ENCODE measurements around the gene ALG14. TPM values are rescaled to one million over a fixed set of nuclear protein-coding genes. Genes with fewer than 3 reads are reported as not detected.
"Not testable (repeated sequence)": the region's sequence is repeated elsewhere in the genome, so short reads cannot be mapped to it uniquely, and the experiment has no call there.

The ALG14 gene
- total RNA-seq, 2 experiments from 2014 or later: 4.3 to 4.4 TPM

GRCh38 chr1:95061445-95062006, 11.2 kb downstream of the ALG14 start:
- Mint-ChIP-seq H3K4me1 (ENCODE audit: low read depth) (no peaks in the 10 kb centered on the region), H3K36me3 (peaks cover 20% of the 10 kb centered on the region), H3K27me3 (no peaks in the 10 kb centered on the region), H3K27ac (no peak overlapping the region), H3K9me3 (no peaks in the 10 kb centered on the region), H3K4me3 (no peak overlapping the region)
- ChIA-PET POLR2A (no interaction called here), CTCF (interaction anchor here (1.8 kb wide), 1 partner anchor 18 kb away, joined by 5 read pairs; no protein-coding TSS in a partner anchor)
- no peak for DNase-seq
- intact Hi-C loops (cut with micrococcal nuclease): no loop called here

- no peaks in the 10 kb centered on the region for H3K4me1 Mint-ChIP-seq (ENCODE audit: low read depth)
- no peaks in the 10 kb centered on the region for H3K9me3 Mint-ChIP-seq
- H3K27ac Mint-ChIP-seq: no peak overlapping the region
- H3K4me3 Mint-ChIP-seq: no peak overlapping the region
- H3K27me3 Mint-ChIP-seq: no peaks in the 10 kb centered on the region
- H3K36me3 Mint-ChIP-seq: peaks cover 18% of the 10 kb centered on the region
- intact Hi-C loops (cut with micrococcal nuclease): no loop called here
- no peak for DNase-seq
- POLR2A ChIA-PET: no interaction called here
- CTCF ChIA-PET: interaction anchor here (0.8 to 1.3 kb wide), 2 partner anchors 16 to 204 kb away, joined by 4 read pairs; no protein-coding TSS in a partner anchor
Observed at GRCh38 chr1:95058974-95059373, 13.8 kb downstream of the ALG14 start.

- Mint-ChIP-seq H3K27me3 (no peaks in the 10 kb centered on the region), H3K36me3 (peaks cover 4% of the 10 kb centered on the region), H3K4me1 (ENCODE audit: low read depth) (no peaks in the 10 kb centered on the region), H3K9me3 (no peaks in the 10 kb centered on the region), H3K4me3 (no peak overlapping the region), H3K27ac (no peak overlapping the region)
- intact Hi-C loops (cut with micrococcal nuclease): no loop called here
- ChIA-PET POLR2A (no interaction called here), CTCF (no interaction called here)
- no peak for DNase-seq
Observed at GRCh38 chr1:95057351-95057750, 15.4 kb downstream of the ALG14 start.

GRCh38 chr1:95049935-95050334, 22.8 kb downstream of the ALG14 start:
- no peaks in the 10 kb centered on the region for H3K4me1 Mint-ChIP-seq (ENCODE audit: low read depth)
- no peaks in the 10 kb centered on the region for H3K27me3 Mint-ChIP-seq
- H3K36me3 Mint-ChIP-seq: no peaks in the 10 kb centered on the region
- intact Hi-C loops (cut with micrococcal nuclease): no loop called here
- no peaks in the 10 kb centered on the region for H3K9me3 Mint-ChIP-seq
- DNase-seq: no peak
- no peak overlapping the region for H3K27ac Mint-ChIP-seq
- POLR2A ChIA-PET: no interaction called here
- no peak overlapping the region for H3K4me3 Mint-ChIP-seq
- CTCF ChIA-PET: interaction anchor here (2.7 kb wide), 1 partner anchor 196 kb away, joined by 11 read pairs; no protein-coding TSS in a partner anchor

- H3K4me3 Mint-ChIP-seq: no peak overlapping the region
- no peaks in the 10 kb centered on the region for H3K9me3 Mint-ChIP-seq
- ChIA-PET CTCF (interaction anchor here (1.5 to 2.7 kb wide), 2 partner anchors 185 to 194 kb away, joined by 4 to 11 read pairs; no protein-coding TSS in a partner anchor), POLR2A (no interaction called here)
- no peaks in the 10 kb centered on the region for H3K27me3 Mint-ChIP-seq
- intact Hi-C loops (cut with micrococcal nuclease): no loop called here
- no peaks in the 10 kb centered on the region for H3K36me3 Mint-ChIP-seq
- no peak overlapping the region for H3K27ac Mint-ChIP-seq
- H3K4me1 Mint-ChIP-seq (ENCODE audit: low read depth): no peaks in the 10 kb centered on the region
- DNase-seq: no peak
Observed at GRCh38 chr1:95048317-95048716, 24.4 kb downstream of the ALG14 start.

GRCh38 chr1:95047624-95048023, 25.1 kb downstream of the ALG14 start:
- H3K9me3 Mint-ChIP-seq; H3K27ac Mint-ChIP-seq; DNase-seq; H3K4me1 Mint-ChIP-seq (ENCODE audit: low read depth); intact Hi-C loops (cut with micrococcal nuclease); POLR2A ChIA-PET; H3K27me3 Mint-ChIP-seq; H3K4me3 Mint-ChIP-seq; H3K36me3 Mint-ChIP-seq: not testable (repeated sequence)
- CTCF ChIA-PET: interaction anchor here (1.5 to 2.7 kb wide), 2 partner anchors 186 to 194 kb away, joined by 4 to 11 read pairs; no protein-coding TSS in a partner anchor

- no peak for DNase-seq
- no peaks in the 10 kb centered on the region for H3K4me1 Mint-ChIP-seq (ENCODE audit: low read depth)
- no peaks in the 10 kb centered on the region for H3K9me3 Mint-ChIP-seq
- no peak overlapping the region for H3K4me3 Mint-ChIP-seq
- intact Hi-C loops (cut with micrococcal nuclease): no loop called here
- H3K27ac Mint-ChIP-seq: no peak overlapping the region
- ChIA-PET POLR2A (no interaction called here), CTCF (interaction anchor here (0.8 kb wide), 1 partner anchor 192 kb away, joined by 4 read pairs; no protein-coding TSS in a partner anchor)
- H3K27me3 Mint-ChIP-seq: no peaks in the 10 kb centered on the region
- no peaks in the 10 kb centered on the region for H3K36me3 Mint-ChIP-seq
Observed at GRCh38 chr1:95046359-95046758, 26.4 kb downstream of the ALG14 start.

GRCh38 chr1:95043141-95043980, 29.4 kb downstream of the ALG14 start:
- no peak overlapping the region for H3K4me3 Mint-ChIP-seq
- intact Hi-C loops (cut with micrococcal nuclease): loop anchor here (1.0 to 5.0 kb wide), 3 partner anchors 81 to 189 kb away; partner anchors contain the start of gene CNN3
- no peaks in the 10 kb centered on the region for H3K9me3 Mint-ChIP-seq
- H3K27ac Mint-ChIP-seq: no peak overlapping the region
- ChIA-PET CTCF (interaction anchor here (0.6 to 2.9 kb wide), 31 partner anchors 10 to 568 kb away, joined by 3 to 180 read pairs (median 4); partner anchors contain the start of gene ALG14), POLR2A (interaction anchor here (0.5 kb wide), 1 partner anchor 29 kb away, joined by 3 read pairs; the partner anchor contains the start of gene ALG14)
- no peaks in the 10 kb centered on the region for H3K27me3 Mint-ChIP-seq
- peak; percentile 86 for DNase-seq
- no peaks in the 10 kb centered on the region for H3K36me3 Mint-ChIP-seq
- no peaks in the 10 kb centered on the region for H3K4me1 Mint-ChIP-seq (ENCODE audit: low read depth)

GRCh38 chr1:95042286-95042685, 30.5 kb downstream of the ALG14 start:
- Mint-ChIP-seq H3K4me3 (no peak overlapping the region), H3K4me1 (ENCODE audit: low read depth) (no peaks in the 10 kb centered on the region), H3K9me3 (no peaks in the 10 kb centered on the region), H3K27ac (no peak overlapping the region), H3K27me3 (no peaks in the 10 kb centered on the region), H3K36me3 (no peaks in the 10 kb centered on the region)
- POLR2A ChIA-PET: no interaction called here
- DNase-seq: no peak
- intact Hi-C loops (cut with micrococcal nuclease): loop anchor here (5.0 kb wide), 2 partner anchors 80 to 115 kb away; partner anchors contain the start of gene CNN3
- CTCF ChIA-PET: interaction anchor here (0.7 to 3.0 kb wide), 4 partner anchors 119 to 191 kb away, joined by 3 to 48 read pairs (median 6); partner anchors contain the start of gene RWDD3

GRCh38 chr1:95041491-95042165, 31.1 kb downstream of the ALG14 start:
- POLR2A ChIA-PET: no interaction called here
- H3K4me1 Mint-ChIP-seq (ENCODE audit: low read depth): no peaks in the 10 kb centered on the region
- H3K27ac Mint-ChIP-seq: no peak overlapping the region
- peak; percentile 12 for DNase-seq
- intact Hi-C loops (cut with micrococcal nuclease): loop anchor here (5.0 kb wide), 2 partner anchors 79 to 114 kb away; partner anchors contain the start of gene CNN3
- no peaks in the 10 kb centered on the region for H3K36me3 Mint-ChIP-seq
- H3K9me3 Mint-ChIP-seq: no peaks in the 10 kb centered on the region
- no peaks in the 10 kb centered on the region for H3K27me3 Mint-ChIP-seq
- no peak overlapping the region for H3K4me3 Mint-ChIP-seq
- CTCF ChIA-PET: interaction anchor here (0.5 to 3.0 kb wide), 6 partner anchors 119 to 211 kb away, joined by 3 to 48 read pairs (median 3); partner anchors contain the start of gene RWDD3

- ChIA-PET CTCF (interaction anchor here (0.6 to 3.0 kb wide), 3 partner anchors 186 to 204 kb away, joined by 3 to 48 read pairs (median 3); partner anchors contain the start of gene RWDD3), POLR2A (no interaction called here)
- Mint-ChIP-seq H3K27ac (no peak overlapping the region), H3K9me3 (no peaks in the 10 kb centered on the region), H3K36me3 (no peaks in the 10 kb centered on the region), H3K4me3 (no peak overlapping the region), H3K4me1 (ENCODE audit: low read depth) (no peaks in the 10 kb centered on the region), H3K27me3 (no peaks in the 10 kb centered on the region)
- intact Hi-C loops (cut with micrococcal nuclease): loop anchor here (5.0 kb wide), 2 partner anchors 78 to 113 kb away; partner anchors contain the start of gene CNN3
- no peak for DNase-seq
Observed at GRCh38 chr1:95040032-95040525, 32.7 kb downstream of the ALG14 start.
